ENCODE measurements around the gene ZNF546.
A peak's percentile ranks its signal among the peaks of the same experiment; 100 is the strongest.

Gene ZNF546

GRCh38 chr19:39995794-39996193, 1.1 kb upstream of the ZNF546 start:
- H3K9ac ChIP-seq (ENCODE audit: low read length), result no peak overlapping the region
- H4K12ac ChIP-seq (ENCODE audit: low read depth, low read length), result no peak overlapping the region
- peaks cover 3 to 4% of the 10 kb centered on the region in 2 experiments for H3K36me3 ChIP-seq (ENCODE audit: control insufficient read depth in 1 of 2, insufficient read depth in 2 of 2, low read length in 2 of 2)
- no peak overlapping the region for H2BK120ac ChIP-seq (ENCODE audit: insufficient read depth, low read length, poor library complexity)
- no peak overlapping the region for H2BK5ac ChIP-seq (ENCODE audit: low read depth, low read length, poor library complexity)
- H3K27me3 ChIP-seq (ENCODE audit: insufficient read depth, low read length), result no peaks in the 10 kb centered on the region
- no peak overlapping the region for H3K4ac ChIP-seq (ENCODE audit: low read depth, low read length)
- H4K8ac ChIP-seq (ENCODE audit: low read depth, low read length), result no peak overlapping the region
- no peak overlapping the region for H2AFZ ChIP-seq (ENCODE audit: insufficient read depth, low read length, poor library complexity)
- no peak overlapping the region for H2AK5ac ChIP-seq (ENCODE audit: low read length)
- H3K9me3 ChIP-seq (ENCODE audit: insufficient read depth, low read depth, low read length), result peaks cover 6% of the 10 kb centered on the region
- peaks cover 6% of the 10 kb centered on the region for H3K79me2 ChIP-seq (ENCODE audit: control insufficient read depth, insufficient read depth, low read length, poor library complexity)
- H3K18ac ChIP-seq (ENCODE audit: low read length), result no peak overlapping the region
- H3K4me3 ChIP-seq (ENCODE audit: low read depth, low read length), result no peak overlapping the region
- no peak overlapping the region for H2BK12ac ChIP-seq (ENCODE audit: low read length)
- H4K91ac ChIP-seq (ENCODE audit: low read depth, low read length), result no peak overlapping the region
- no peak for DNase-seq
- no peak overlapping the region for H3K4me2 ChIP-seq (ENCODE audit: low read length)
- H3K23ac ChIP-seq (ENCODE audit: low read length), result no peak overlapping the region
- no peak overlapping the region for H3K14ac ChIP-seq (ENCODE audit: low read length)
- peaks cover 7% of the 10 kb centered on the region for H3K79me1 ChIP-seq (ENCODE audit: low read length)
- peaks cover 6 to 7% of the 10 kb centered on the region in 2 experiments for H3K4me1 ChIP-seq (ENCODE audit: control insufficient read depth in 1 of 2, insufficient read depth in 2 of 2, low read length in 2 of 2)
- H3K27ac ChIP-seq (ENCODE audit: low read depth, low read length), result no peak overlapping the region
- WGBS (ENCODE audit: extremely low coverage, insufficient coverage, insufficient read length), result no CpG with 5 or more reads among the region's 1 CpG

GRCh38 chr19:39996218-39996810, 546 bp upstream of the ZNF546 start:
- Histone ChIP-seq H2AK5ac (ENCODE audit: low read length) (no peak overlapping the region), H3K9me3 (ENCODE audit: insufficient read depth, low read depth, low read length) (peaks cover 8% of the 10 kb centered on the region), H3K27ac (ENCODE audit: low read depth, low read length) (no peak overlapping the region), H3K9ac (ENCODE audit: low read length) (peak overlapping the region; percentile 82), H3K4me2 (ENCODE audit: low read length) (peak overlapping the region; percentile 78), H2BK120ac (ENCODE audit: insufficient read depth, low read length, poor library complexity) (peak overlapping the region; percentile 4), H4K12ac (ENCODE audit: low read depth, low read length) (peak overlapping the region; percentile 65), H3K4ac (ENCODE audit: low read depth, low read length) (peak overlapping the region; percentile 18), H2BK5ac (ENCODE audit: low read depth, low read length, poor library complexity) (no peak overlapping the region), H3K79me2 (ENCODE audit: control insufficient read depth, insufficient read depth, low read length, poor library complexity) (peaks cover 6% of the 10 kb centered on the region), H3K36me3 (ENCODE audit: control insufficient read depth in 1 of 2, insufficient read depth in 2 of 2, low read length in 2 of 2) (peaks cover 3 to 4% of the 10 kb centered on the region in 2 experiments), H3K14ac (ENCODE audit: low read length) (peak overlapping the region; percentile 41), H3K79me1 (ENCODE audit: low read length) (peaks cover 7% of the 10 kb centered on the region), H4K91ac (ENCODE audit: low read depth, low read length) (peak overlapping the region; percentile 22), H2BK12ac (ENCODE audit: low read length) (peak overlapping the region; percentile 42), H3K23ac (ENCODE audit: low read length) (no peak overlapping the region), H2AFZ (ENCODE audit: insufficient read depth, low read length, poor library complexity) (peak overlapping the region; percentile 88), H3K4me3 (ENCODE audit: low read depth, low read length) (peak overlapping the region; percentile 87), H3K27me3 (ENCODE audit: insufficient read depth, low read length) (no peaks in the 10 kb centered on the region), H4K8ac (ENCODE audit: low read depth, low read length) (peak overlapping the region; percentile 88), H3K4me1 (ENCODE audit: control insufficient read depth in 1 of 2, insufficient read depth in 2 of 2, low read length in 2 of 2) (peaks cover 6 to 7% of the 10 kb centered on the region in 2 experiments), H3K18ac (ENCODE audit: low read length) (peak overlapping the region; percentile 76)
- WGBS (ENCODE audit: extremely low coverage, insufficient coverage, insufficient read length), result no CpG with 5 or more reads among the region's 19 CpGs
- peak in 1 of 2 donors; percentile 31 for DNase-seq

- Histone ChIP-seq H3K4me2 (ENCODE audit: low read length) (peak overlapping the region; percentile 78), H2BK120ac (ENCODE audit: insufficient read depth, low read length, poor library complexity) (no peak overlapping the region), H4K12ac (ENCODE audit: low read depth, low read length) (no peak overlapping the region), H3K27ac (ENCODE audit: low read depth, low read length) (no peak overlapping the region), H3K4me1 (ENCODE audit: control insufficient read depth in 1 of 2, insufficient read depth in 2 of 2, low read length in 2 of 2) (peaks cover 6 to 7% of the 10 kb centered on the region in 2 experiments), H3K79me2 (ENCODE audit: control insufficient read depth, insufficient read depth, low read length, poor library complexity) (peaks cover 6% of the 10 kb centered on the region), H3K9me3 (ENCODE audit: insufficient read depth, low read depth, low read length) (peaks cover 8% of the 10 kb centered on the region), H2BK12ac (ENCODE audit: low read length) (no peak overlapping the region), H4K8ac (ENCODE audit: low read depth, low read length) (no peak overlapping the region), H3K14ac (ENCODE audit: low read length) (no peak overlapping the region), H2AK5ac (ENCODE audit: low read length) (no peak overlapping the region), H3K18ac (ENCODE audit: low read length) (no peak overlapping the region), H3K9ac (ENCODE audit: low read length) (no peak overlapping the region), H3K23ac (ENCODE audit: low read length) (no peak overlapping the region), H2BK5ac (ENCODE audit: low read depth, low read length, poor library complexity) (no peak overlapping the region), H3K4me3 (ENCODE audit: low read depth, low read length) (no peak overlapping the region), H2AFZ (ENCODE audit: insufficient read depth, low read length, poor library complexity) (no peak overlapping the region), H3K4ac (ENCODE audit: low read depth, low read length) (no peak overlapping the region), H3K36me3 (ENCODE audit: control insufficient read depth in 1 of 2, insufficient read depth in 2 of 2, low read length in 2 of 2) (peaks cover 3 to 4% of the 10 kb centered on the region in 2 experiments), H3K27me3 (ENCODE audit: insufficient read depth, low read length) (no peaks in the 10 kb centered on the region), H3K79me1 (ENCODE audit: low read length) (peaks cover 7% of the 10 kb centered on the region), H4K91ac (ENCODE audit: low read depth, low read length) (no peak overlapping the region)
- peak; percentile 37 to 45 for DNase-seq
- WGBS (ENCODE audit: extremely low coverage, insufficient coverage, insufficient read length), result no CpG with 5 or more reads among the region's 5 CpGs
Observed at GRCh38 chr19:39997638-39998216, 867 bp downstream of the ZNF546 start.

- Histone ChIP-seq H3K79me1 (ENCODE audit: low read length) (peaks cover 7% of the 10 kb centered on the region), H2BK12ac (ENCODE audit: low read length) (no peak overlapping the region), H3K4me3 (ENCODE audit: low read depth, low read length) (no peak overlapping the region), H2AK5ac (ENCODE audit: low read length) (no peak overlapping the region), H4K8ac (ENCODE audit: low read depth, low read length) (no peak overlapping the region), H4K12ac (ENCODE audit: low read depth, low read length) (no peak overlapping the region), H3K18ac (ENCODE audit: low read length) (no peak overlapping the region), H3K4me1 (ENCODE audit: control insufficient read depth in 1 of 2, insufficient read depth in 2 of 2, low read length in 2 of 2) (peaks cover 6 to 7% of the 10 kb centered on the region in 2 experiments), H3K4me2 (ENCODE audit: low read length) (no peak overlapping the region), H3K27ac (ENCODE audit: low read depth, low read length) (no peak overlapping the region), H3K9me3 (ENCODE audit: insufficient read depth, low read depth, low read length) (peaks cover 8% of the 10 kb centered on the region), H3K14ac (ENCODE audit: low read length) (no peak overlapping the region), H2BK120ac (ENCODE audit: insufficient read depth, low read length, poor library complexity) (no peak overlapping the region), H2BK5ac (ENCODE audit: low read depth, low read length, poor library complexity) (no peak overlapping the region), H2AFZ (ENCODE audit: insufficient read depth, low read length, poor library complexity) (no peak overlapping the region), H3K9ac (ENCODE audit: low read length) (no peak overlapping the region), H3K27me3 (ENCODE audit: insufficient read depth, low read length) (no peaks in the 10 kb centered on the region), H4K91ac (ENCODE audit: low read depth, low read length) (no peak overlapping the region), H3K4ac (ENCODE audit: low read depth, low read length) (no peak overlapping the region), H3K23ac (ENCODE audit: low read length) (no peak overlapping the region), H3K79me2 (ENCODE audit: control insufficient read depth, insufficient read depth, low read length, poor library complexity) (peaks cover 6% of the 10 kb centered on the region), H3K36me3 (ENCODE audit: control insufficient read depth in 1 of 2, insufficient read depth in 2 of 2, low read length in 2 of 2) (peaks cover 3 to 4% of the 10 kb centered on the region in 2 experiments)
- DNase-seq, result no peak
- no CpG with 5 or more reads among the region's 4 CpGs for WGBS (ENCODE audit: extremely low coverage, insufficient coverage, insufficient read length)
Observed at GRCh38 chr19:39998501-39998900, 1.6 kb downstream of the ZNF546 start.
